ENCODE measurements around the gene TMEM147.
A peak's percentile ranks its signal among the peaks of the same experiment; 100 is the strongest.

The TMEM147 gene

DNA sequence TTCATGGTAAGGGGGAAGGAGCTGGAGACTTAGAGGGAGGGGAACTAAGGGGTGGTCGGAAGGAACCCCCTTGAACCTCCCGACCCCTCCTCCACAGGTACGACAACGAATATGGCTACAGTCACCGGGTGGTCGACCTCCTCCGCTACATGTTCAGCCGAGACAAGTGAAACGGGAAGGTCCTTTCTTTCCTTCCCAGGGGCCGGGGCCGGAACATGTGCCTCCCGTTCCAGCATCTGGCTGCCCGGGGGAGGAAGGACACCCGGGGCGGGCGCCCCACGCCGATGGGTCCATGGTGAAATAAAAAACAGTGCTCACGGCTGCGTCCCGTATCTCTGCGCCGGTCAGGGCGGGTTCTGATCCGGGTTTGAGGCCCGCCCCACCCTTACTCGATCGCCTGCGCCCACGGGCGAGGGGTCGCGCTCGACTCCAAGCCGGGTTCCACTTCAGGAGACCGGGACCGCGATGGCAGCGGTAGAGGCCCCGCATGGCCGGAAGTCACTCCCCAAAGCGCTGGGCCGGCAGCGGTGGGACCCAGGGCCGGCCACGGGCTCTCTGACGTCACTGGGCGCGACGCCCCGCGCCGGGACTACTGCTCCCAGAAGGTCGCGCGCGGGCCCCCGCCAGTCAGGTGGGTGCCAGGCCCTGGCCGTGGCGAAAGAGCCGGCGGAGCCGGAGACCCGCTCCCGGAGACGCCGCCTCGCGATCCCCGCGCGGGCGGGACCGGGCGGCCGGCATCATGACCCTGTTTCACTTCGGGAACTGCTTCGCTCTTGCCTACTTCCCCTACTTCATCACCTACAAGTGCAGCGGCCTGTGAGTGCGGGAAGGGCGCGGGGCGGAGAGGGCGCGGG lies at the start of gene TMEM147:
TMEM147 (plus strand) TSS at position 626 of the 854 bp plus-strand sequence; CDS start at position 740, 114 bp downstream.
- H3K36me3 ChIP-seq (ENCODE audit: insufficient read depth, low read length), result no peaks in the 10 kb centered on the region
- H2AFZ ChIP-seq (ENCODE audit: low read depth, low read length), result peak within 1 kb of the TSS; percentile 86
- peak within 1 kb of the TSS; percentile 58 for H3K4me3 ChIP-seq (ENCODE audit: low read length)
- no peaks in the 10 kb centered on the region for H3K27me3 ChIP-seq (ENCODE audit: insufficient read depth, low read length)
- H3K4me1 ChIP-seq (ENCODE audit: insufficient read depth, low read length), result peaks cover 13% of the 10 kb centered on the region
- no peaks in the 10 kb centered on the region for H3K9me3 ChIP-seq (ENCODE audit: low read length)

- Histone ChIP-seq H2AFZ (ENCODE audit: low read depth, low read length) (no peak overlapping the region), H3K9me3 (ENCODE audit: low read length) (no peaks in the 10 kb centered on the region), H3K27me3 (ENCODE audit: insufficient read depth, low read length) (peaks cover 34% of the 10 kb centered on the region), H3K36me3 (ENCODE audit: insufficient read depth, low read length) (no peaks in the 10 kb centered on the region), H3K4me1 (ENCODE audit: insufficient read depth, low read length) (no peaks in the 10 kb centered on the region), H3K4me3 (ENCODE audit: low read length) (no peak overlapping the region)
These were observed 48.0 kb upstream of the TMEM147 start for GRCh38 chr19:35497406-35497805.

DNA sequence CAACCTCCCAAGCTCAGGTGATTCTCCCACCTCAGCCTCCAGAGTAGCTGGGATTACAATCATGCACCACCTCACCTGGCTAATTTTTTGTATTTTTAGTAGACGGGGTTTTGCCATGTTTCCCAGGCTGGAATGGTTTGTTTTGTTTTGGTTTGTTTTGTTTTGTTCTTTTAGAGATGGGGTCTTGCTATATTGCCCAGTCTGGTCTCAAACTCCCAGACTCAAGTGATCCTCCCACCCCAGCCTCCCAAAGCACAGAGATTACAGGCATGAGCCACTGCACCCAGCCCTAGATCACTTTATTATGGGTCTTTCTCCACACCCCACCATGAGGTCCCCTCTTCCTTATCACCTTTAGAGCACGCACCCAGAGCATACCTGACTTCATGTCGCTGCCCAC lies 47.2 kb upstream of the TMEM147 start:
- Histone ChIP-seq H3K4me1 (ENCODE audit: insufficient read depth, low read length) (no peaks in the 10 kb centered on the region), H3K36me3 (ENCODE audit: insufficient read depth, low read length) (no peaks in the 10 kb centered on the region), H3K9me3 (ENCODE audit: low read length) (no peaks in the 10 kb centered on the region), H3K27me3 (ENCODE audit: insufficient read depth, low read length) (peaks cover 29% of the 10 kb centered on the region), H3K4me3 (ENCODE audit: low read length) (no peak overlapping the region), H2AFZ (ENCODE audit: low read depth, low read length) (no peak overlapping the region)

GRCh38 chr19:35498984-35499527 lies 46.4 kb upstream of the TMEM147 start:
- Histone ChIP-seq H2AFZ (ENCODE audit: low read depth, low read length) (no peak overlapping the region), H3K4me3 (ENCODE audit: low read length) (no peak overlapping the region), H3K36me3 (ENCODE audit: insufficient read depth, low read length) (no peaks in the 10 kb centered on the region), H3K9me3 (ENCODE audit: low read length) (no peaks in the 10 kb centered on the region), H3K4me1 (ENCODE audit: insufficient read depth, low read length) (no peaks in the 10 kb centered on the region), H3K27me3 (ENCODE audit: insufficient read depth, low read length) (peaks cover 24% of the 10 kb centered on the region)

DNA sequence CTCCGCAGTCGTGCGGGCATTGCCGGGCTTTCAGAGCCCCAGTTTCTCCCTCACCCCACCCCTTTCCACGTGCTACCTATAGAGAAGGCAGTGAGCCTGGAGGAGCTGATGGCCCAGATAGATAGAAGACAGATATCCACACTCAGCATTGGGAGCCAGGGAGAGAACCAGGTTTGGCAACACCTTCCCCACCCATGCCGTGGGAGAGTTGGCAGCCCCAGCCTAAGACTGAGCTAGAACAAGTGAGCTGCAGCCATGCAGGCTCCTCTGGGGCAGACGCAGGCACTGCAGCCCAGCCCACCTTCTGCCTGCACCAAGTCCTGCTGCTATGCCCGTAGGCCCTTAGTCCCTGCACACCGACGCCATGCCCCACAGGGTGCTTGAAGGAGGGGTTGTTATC lies 44.8 kb upstream of the TMEM147 start:
- Histone ChIP-seq H3K4me1 (ENCODE audit: insufficient read depth, low read length) (no peaks in the 10 kb centered on the region), H3K36me3 (ENCODE audit: insufficient read depth, low read length) (no peaks in the 10 kb centered on the region), H3K4me3 (ENCODE audit: low read length) (no peak overlapping the region), H2AFZ (ENCODE audit: low read depth, low read length) (no peak overlapping the region), H3K27me3 (ENCODE audit: insufficient read depth, low read length) (peaks cover 28% of the 10 kb centered on the region), H3K9me3 (ENCODE audit: low read length) (no peaks in the 10 kb centered on the region)

DNA sequence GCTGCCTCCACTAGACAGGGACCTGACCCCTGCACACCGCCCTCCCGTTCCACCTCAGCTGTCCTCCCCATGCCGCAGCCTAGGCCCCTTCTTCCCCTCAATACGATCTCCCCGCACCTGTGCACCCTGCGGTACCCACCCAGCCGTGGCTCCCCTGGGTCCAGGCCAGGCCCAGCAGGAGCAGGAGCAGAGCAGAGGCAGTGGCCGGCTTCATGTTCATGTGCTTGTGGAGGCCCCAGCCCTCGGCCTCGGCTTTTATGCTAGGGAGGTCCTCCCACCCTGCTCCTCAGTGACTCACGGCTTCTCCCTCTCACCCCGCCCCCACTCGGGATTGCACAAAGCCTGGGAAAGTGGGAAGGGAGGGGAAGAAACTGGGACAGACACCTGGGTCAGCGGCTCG lies 43.7 kb upstream of the TMEM147 start:
- Histone ChIP-seq H3K4me3 (ENCODE audit: low read length) (no peak overlapping the region), H3K36me3 (ENCODE audit: insufficient read depth, low read length) (no peaks in the 10 kb centered on the region), H3K9me3 (ENCODE audit: low read length) (no peaks in the 10 kb centered on the region), H3K4me1 (ENCODE audit: insufficient read depth, low read length) (no peaks in the 10 kb centered on the region), H2AFZ (ENCODE audit: low read depth, low read length) (no peak overlapping the region), H3K27me3 (ENCODE audit: insufficient read depth, low read length) (peaks cover 36% of the 10 kb centered on the region)

DNA sequence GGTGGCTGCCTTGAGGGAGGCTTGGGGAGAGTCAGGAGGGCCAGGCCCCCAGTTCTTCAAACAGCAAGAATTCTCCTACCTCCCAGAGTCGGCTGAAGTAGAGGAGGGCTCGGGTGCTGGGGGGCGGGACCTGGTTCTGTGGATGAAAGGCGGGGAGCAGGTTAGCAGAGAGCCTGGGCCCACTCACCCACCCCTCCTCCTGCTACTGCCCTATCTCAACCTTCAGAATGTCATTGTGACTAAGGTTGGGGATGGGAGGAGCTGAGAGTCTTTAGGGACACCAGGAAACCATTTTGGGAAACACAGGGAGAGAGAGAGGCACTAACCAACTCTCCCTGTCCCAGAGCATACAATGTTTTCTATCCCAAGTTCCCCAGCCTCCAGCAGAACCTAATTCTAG lies 42.7 kb upstream of the TMEM147 start:
- Histone ChIP-seq H3K36me3 (ENCODE audit: insufficient read depth, low read length) (no peaks in the 10 kb centered on the region), H2AFZ (ENCODE audit: low read depth, low read length) (no peak overlapping the region), H3K9me3 (ENCODE audit: low read length) (no peaks in the 10 kb centered on the region), H3K4me3 (ENCODE audit: low read length) (no peak overlapping the region), H3K4me1 (ENCODE audit: insufficient read depth, low read length) (no peaks in the 10 kb centered on the region), H3K27me3 (ENCODE audit: insufficient read depth, low read length) (peaks cover 45% of the 10 kb centered on the region)

GRCh38 chr19:35506011-35506410 lies 39.4 kb upstream of the TMEM147 start:
- Histone ChIP-seq H3K4me1 (ENCODE audit: insufficient read depth, low read length) (no peaks in the 10 kb centered on the region), H3K9me3 (ENCODE audit: low read length) (no peaks in the 10 kb centered on the region), H3K27me3 (ENCODE audit: insufficient read depth, low read length) (peaks cover 59% of the 10 kb centered on the region), H3K4me3 (ENCODE audit: low read length) (no peak overlapping the region), H3K36me3 (ENCODE audit: insufficient read depth, low read length) (no peaks in the 10 kb centered on the region), H2AFZ (ENCODE audit: low read depth, low read length) (no peak overlapping the region)

- Histone ChIP-seq H3K4me1 (ENCODE audit: insufficient read depth, low read length) (no peaks in the 10 kb centered on the region), H3K4me3 (ENCODE audit: low read length) (no peak overlapping the region), H3K27me3 (ENCODE audit: insufficient read depth, low read length) (peaks cover 63% of the 10 kb centered on the region), H3K36me3 (ENCODE audit: insufficient read depth, low read length) (no peaks in the 10 kb centered on the region), H3K9me3 (ENCODE audit: low read length) (no peaks in the 10 kb centered on the region), H2AFZ (ENCODE audit: low read depth, low read length) (no peak overlapping the region)
These were observed 37.9 kb upstream of the TMEM147 start for GRCh38 chr19:35507561-35507960.

GRCh38 chr19:35508129-35508528 lies 37.3 kb upstream of the TMEM147 start:
- no peak overlapping the region for H3K4me3 ChIP-seq (ENCODE audit: low read length)
- no peaks in the 10 kb centered on the region for H3K9me3 ChIP-seq (ENCODE audit: low read length)
- no peak overlapping the region for H2AFZ ChIP-seq (ENCODE audit: low read depth, low read length)
- H3K27me3 ChIP-seq (ENCODE audit: insufficient read depth, low read length), result peaks cover 68% of the 10 kb centered on the region
- H3K36me3 ChIP-seq (ENCODE audit: insufficient read depth, low read length), result no peaks in the 10 kb centered on the region
- H3K4me1 ChIP-seq (ENCODE audit: insufficient read depth, low read length), result no peaks in the 10 kb centered on the region

DNA sequence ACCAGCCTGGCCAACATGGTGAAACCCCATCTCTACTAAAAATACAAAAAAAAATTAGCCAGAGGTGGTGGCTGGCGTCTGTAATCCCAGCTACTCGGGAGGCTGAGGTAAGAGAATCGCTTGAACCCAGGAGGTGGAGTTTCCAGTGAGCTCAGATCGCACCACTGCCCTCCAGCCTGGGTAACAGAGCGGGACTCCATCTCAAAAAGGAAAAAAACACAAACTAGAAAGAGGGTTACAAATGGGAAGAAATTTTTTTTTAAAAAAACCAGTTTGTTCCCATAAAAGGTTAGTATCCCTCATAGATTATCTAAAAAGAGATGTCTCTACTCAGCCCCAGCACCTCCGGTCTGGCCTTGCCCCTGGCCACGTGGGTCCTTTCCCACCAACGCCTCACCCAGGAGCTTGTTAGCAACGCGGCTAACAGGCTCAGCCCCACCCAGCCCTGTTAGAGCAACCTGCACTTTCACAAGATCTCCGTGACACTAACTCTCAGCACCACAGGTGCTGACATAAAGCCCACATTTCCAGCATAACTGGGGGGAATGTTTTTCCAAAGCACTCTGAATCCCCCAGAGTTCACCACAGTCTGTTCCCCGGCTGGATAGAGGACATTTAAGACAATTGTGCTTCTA lies 36.3 kb upstream of the TMEM147 start:
- no peaks in the 10 kb centered on the region for H3K36me3 ChIP-seq (ENCODE audit: insufficient read depth, low read length)
- H3K4me3 ChIP-seq (ENCODE audit: low read length), result no peak overlapping the region
- H3K27me3 ChIP-seq (ENCODE audit: insufficient read depth, low read length), result peaks cover 77% of the 10 kb centered on the region
- no peaks in the 10 kb centered on the region for H3K9me3 ChIP-seq (ENCODE audit: low read length)
- no peaks in the 10 kb centered on the region for H3K4me1 ChIP-seq (ENCODE audit: insufficient read depth, low read length)
- no peak overlapping the region for H2AFZ ChIP-seq (ENCODE audit: low read depth, low read length)

DNA sequence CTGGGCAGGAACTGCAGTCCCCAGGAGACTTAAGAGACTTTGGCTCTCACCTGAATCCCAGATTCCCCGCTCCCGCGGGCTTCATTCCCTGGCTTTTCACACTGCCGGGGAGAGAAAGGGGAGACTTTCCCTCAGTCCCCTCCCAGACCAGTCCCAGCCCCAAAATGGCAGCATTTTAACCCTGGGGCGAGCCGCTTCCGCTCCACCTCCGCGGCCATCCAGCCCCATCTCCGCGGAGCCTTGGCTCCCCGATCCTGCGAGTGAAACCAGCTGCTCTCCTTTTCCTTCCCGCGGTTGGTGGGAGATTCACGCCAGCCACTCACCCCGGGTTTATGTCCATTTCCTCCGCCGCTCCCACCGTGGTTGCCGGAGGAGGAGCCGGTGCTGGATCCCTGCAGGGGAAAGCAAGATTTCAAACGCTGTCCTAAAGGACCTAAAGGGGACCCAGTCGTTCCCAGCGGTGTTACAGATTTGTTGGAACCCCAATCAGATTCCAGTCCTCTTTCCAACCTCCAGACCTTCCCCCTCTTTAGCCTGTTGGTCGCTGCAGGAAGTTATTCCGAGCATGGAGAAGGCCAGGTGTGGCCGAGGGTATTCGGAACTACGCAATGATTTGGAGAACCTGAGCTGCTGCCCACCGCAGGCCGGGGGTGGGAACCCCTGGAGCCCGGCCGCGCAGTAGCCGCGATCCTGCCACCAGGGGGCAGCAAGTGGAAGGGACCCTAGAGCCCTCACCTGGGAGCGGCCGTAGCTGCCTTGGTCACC lies 35.4 kb upstream of the TMEM147 start:
- Histone ChIP-seq H3K4me1 (ENCODE audit: insufficient read depth, low read length) (no peaks in the 10 kb centered on the region), H3K9me3 (ENCODE audit: low read length) (no peaks in the 10 kb centered on the region), H3K4me3 (ENCODE audit: low read length) (no peak overlapping the region), H2AFZ (ENCODE audit: low read depth, low read length) (no peak overlapping the region), H3K27me3 (ENCODE audit: insufficient read depth, low read length) (peaks cover 82% of the 10 kb centered on the region), H3K36me3 (ENCODE audit: insufficient read depth, low read length) (no peaks in the 10 kb centered on the region)

GRCh38 chr19:35510626-35510964 lies 34.8 kb upstream of the TMEM147 start:
- Histone ChIP-seq H3K4me3 (ENCODE audit: low read length) (no peak overlapping the region), H2AFZ (ENCODE audit: low read depth, low read length) (no peak overlapping the region), H3K4me1 (ENCODE audit: insufficient read depth, low read length) (no peaks in the 10 kb centered on the region), H3K27me3 (ENCODE audit: insufficient read depth, low read length) (peaks cover 76% of the 10 kb centered on the region), H3K9me3 (ENCODE audit: low read length) (no peaks in the 10 kb centered on the region), H3K36me3 (ENCODE audit: insufficient read depth, low read length) (no peaks in the 10 kb centered on the region)

All from neuron (in vitro differentiated cells).